Parathyroid adenoma (tissue), 2 donors: Measurements from ENCODE around the gene CIART.

Experiments
- H2AFZ ChIP-seq: fragments of 300-600 bp; sonication (generic); one replicate; pipeline ENCODE4 v1.7.0; 2017; ENCODE audit warnings: antibody characterized with exemption, mild to moderate bottlenecking
- H3K27ac ChIP-seq: fragments of 300-600 bp; sonication (generic); one replicate; pipeline ENCODE4 v1.7.0; 2017
- H3K27me3 ChIP-seq: fragments of 300-600 bp; sonication (generic); one replicate; pipeline ENCODE4 v1.7.0; 2017; ENCODE audit warnings: low read length; ENCODE audit not compliant: control insufficient read depth, insufficient read depth
- H3K36me3 ChIP-seq: fragments of 300-600 bp; sonication (generic); one replicate; pipeline ENCODE4 v1.7.0; 2017; ENCODE audit warnings: low read length; ENCODE audit not compliant: control insufficient read depth, insufficient read depth
- H3K4me1 ChIP-seq: fragments of 300-600 bp; sonication (generic); one replicate; pipeline ENCODE4 v1.7.0; 2017; ENCODE audit warnings: control low read depth
- H3K4me2 ChIP-seq: fragments of 300-600 bp; sonication (generic); one replicate; pipeline ENCODE4 v1.7.0; 2017; ENCODE audit warnings: low read length
- H3K4me3 ChIP-seq: fragments of 300-600 bp; sonication (generic); one replicate; pipeline ENCODE4 v1.7.0; 2017; ENCODE audit warnings: low read depth, low read length
- H3K79me2 ChIP-seq: fragments of 300-600 bp; sonication (generic); one replicate; pipeline ENCODE4 v1.7.0; 2017; ENCODE audit warnings: control low read depth
- H3K9ac ChIP-seq: fragments of 300-600 bp; sonication (generic); one replicate; pipeline ENCODE4 v1.7.0; 2017; ENCODE audit warnings: mild to moderate bottlenecking
- H3K9me3 ChIP-seq: fragments of 300-600 bp; sonication (generic); one replicate; pipeline ENCODE4 v1.7.0; 2017; ENCODE audit warnings: low read length; ENCODE audit not compliant: control insufficient read depth
- TF ChIP-seq, protein P1 (sequence below): fragments of 300-600 bp; sonication (generic); IDR thresholded peaks from one replicate; pipeline ENCODE4 v1.7.0; 2017; ENCODE audit warnings: antibody characterized with exemption, mild to moderate bottlenecking
- donor health status: primary hyperparathyroidism.

Gene CIART

DNA sequence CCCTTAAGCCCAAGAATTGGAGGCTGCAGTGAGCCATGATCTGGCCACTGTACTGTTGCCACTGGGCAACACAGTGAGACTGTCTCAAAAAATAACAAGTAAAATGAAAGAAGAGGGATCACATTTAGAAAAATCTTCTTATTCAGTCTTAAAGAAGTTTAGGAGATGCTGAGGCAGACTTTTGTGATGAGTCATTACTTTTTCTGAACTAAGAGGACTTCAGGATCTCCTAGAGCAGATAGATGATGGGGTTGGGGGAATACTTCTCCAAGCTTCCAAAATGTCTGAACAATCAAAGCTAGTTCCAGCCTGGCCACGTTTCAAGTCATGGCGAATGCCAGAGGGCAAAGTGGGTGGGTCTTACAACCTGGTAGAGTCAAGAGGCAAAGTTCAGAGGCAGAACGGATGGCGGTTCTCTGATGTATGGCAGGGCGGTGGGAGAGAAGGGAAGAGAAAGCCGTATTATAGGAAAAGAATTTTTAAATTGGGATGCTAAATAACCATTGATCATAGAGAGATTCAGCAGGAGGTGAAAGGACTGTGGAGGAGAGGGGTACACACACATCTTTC is 2.1 kb upstream of the CIART start:
- Histone ChIP-seq H3K4me3 (no peak overlapping the region), H3K4me1 (no peaks in the 10 kb centered on the region), H3K27ac (peak overlapping the region; percentile 93), H3K9me3 (no peaks in the 10 kb centered on the region), H2AFZ (no peak overlapping the region), H3K79me2 (no peaks in the 10 kb centered on the region), H3K4me2 (no peak overlapping the region), H3K36me3 (no peaks in the 10 kb centered on the region), H3K27me3 (no peaks in the 10 kb centered on the region), H3K9ac (no peak overlapping the region)
- TF ChIP-seq, protein P1, sequence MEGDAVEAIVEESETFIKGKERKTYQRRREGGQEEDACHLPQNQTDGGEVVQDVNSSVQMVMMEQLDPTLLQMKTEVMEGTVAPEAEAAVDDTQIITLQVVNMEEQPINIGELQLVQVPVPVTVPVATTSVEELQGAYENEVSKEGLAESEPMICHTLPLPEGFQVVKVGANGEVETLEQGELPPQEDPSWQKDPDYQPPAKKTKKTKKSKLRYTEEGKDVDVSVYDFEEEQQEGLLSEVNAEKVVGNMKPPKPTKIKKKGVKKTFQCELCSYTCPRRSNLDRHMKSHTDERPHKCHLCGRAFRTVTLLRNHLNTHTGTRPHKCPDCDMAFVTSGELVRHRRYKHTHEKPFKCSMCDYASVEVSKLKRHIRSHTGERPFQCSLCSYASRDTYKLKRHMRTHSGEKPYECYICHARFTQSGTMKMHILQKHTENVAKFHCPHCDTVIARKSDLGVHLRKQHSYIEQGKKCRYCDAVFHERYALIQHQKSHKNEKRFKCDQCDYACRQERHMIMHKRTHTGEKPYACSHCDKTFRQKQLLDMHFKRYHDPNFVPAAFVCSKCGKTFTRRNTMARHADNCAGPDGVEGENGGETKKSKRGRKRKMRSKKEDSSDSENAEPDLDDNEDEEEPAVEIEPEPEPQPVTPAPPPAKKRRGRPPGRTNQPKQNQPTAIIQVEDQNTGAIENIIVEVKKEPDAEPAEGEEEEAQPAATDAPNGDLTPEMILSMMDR: no peak

DNA sequence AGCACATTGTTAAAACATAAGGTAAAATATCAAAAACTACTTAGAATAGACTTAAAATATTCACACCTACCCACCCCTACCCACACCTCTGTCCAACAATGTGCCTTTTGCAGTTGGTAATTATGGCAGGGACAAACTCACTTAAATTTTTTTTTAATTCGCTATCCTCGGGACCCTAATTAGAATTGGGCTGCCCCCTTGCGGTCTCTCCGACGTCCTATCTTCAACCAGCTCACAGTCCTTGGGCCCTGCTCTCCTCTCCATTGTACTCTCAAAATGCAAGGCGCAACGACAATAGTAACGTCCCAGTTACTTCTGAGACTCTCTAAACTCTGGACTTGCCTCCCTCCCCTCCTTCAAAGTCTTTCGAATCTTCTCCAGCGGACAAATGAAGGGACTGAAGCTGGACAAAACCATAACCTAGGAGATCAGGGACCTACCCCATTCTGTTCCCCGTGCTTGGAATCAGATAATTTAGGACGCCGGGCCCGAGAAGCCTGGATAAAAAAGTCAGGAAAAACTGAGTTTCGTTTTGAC is 1.1 kb upstream of the CIART start:
- Histone ChIP-seq H3K27ac (peak overlapping the region; percentile 93), H3K79me2 (no peaks in the 10 kb centered on the region), H3K27me3 (no peaks in the 10 kb centered on the region), H3K9ac (no peak overlapping the region), H3K4me2 (peak overlapping the region; percentile 99), H3K9me3 (no peaks in the 10 kb centered on the region), H3K4me3 (peak overlapping the region; percentile 97), H2AFZ (peak overlapping the region; percentile 91), H3K4me1 (no peaks in the 10 kb centered on the region), H3K36me3 (no peaks in the 10 kb centered on the region)
- TF ChIP-seq, protein P1: peak; percentile 75

DNA sequence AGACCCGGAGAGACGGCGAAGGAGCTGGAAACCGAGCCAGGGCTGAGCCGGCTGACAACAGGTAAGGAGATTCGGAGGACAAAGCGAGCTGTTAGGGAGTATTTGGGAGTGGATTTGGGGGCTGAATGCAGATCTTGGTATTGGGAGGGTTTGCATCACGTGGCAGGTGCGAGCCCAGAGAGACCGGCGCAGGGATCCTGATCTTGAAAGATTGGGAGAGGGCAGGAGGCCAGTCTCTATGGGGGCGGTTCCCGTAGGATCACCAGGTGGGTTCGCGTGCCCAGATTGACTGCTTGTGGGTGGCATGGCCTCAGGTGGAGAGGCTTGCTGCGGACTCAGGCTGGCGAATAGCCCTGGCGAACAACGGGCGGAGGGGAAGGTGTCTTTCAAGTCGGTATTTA is 204 bp downstream of the CIART start:
- no peaks in the 10 kb centered on the region for H3K9me3 ChIP-seq
- H3K36me3 ChIP-seq: no peaks in the 10 kb centered on the region
- H3K9ac ChIP-seq: no peak overlapping the region
- H3K27me3 ChIP-seq: no peaks in the 10 kb centered on the region
- no peaks in the 10 kb centered on the region for H3K4me1 ChIP-seq
- peak overlapping the region; percentile 72 for H2AFZ ChIP-seq
- H3K4me2 ChIP-seq: peak overlapping the region; percentile 99
- TF ChIP-seq, protein P1: no peak
- H3K4me3 ChIP-seq: peak overlapping the region; percentile 97
- H3K27ac ChIP-seq: peak overlapping the region; percentile 93
- no peaks in the 10 kb centered on the region for H3K79me2 ChIP-seq

GRCh38 chr1:150283260-150283659 is 906 bp downstream of the CIART start:
- peak overlapping the region; percentile 97 for H3K4me3 ChIP-seq
- H3K36me3 ChIP-seq: no peaks in the 10 kb centered on the region
- H2AFZ ChIP-seq: no peak overlapping the region
- no peaks in the 10 kb centered on the region for H3K27me3 ChIP-seq
- peak overlapping the region; percentile 99 for H3K4me2 ChIP-seq
- H3K9ac ChIP-seq: no peak overlapping the region
- TF ChIP-seq, protein P1: no peak
- no peaks in the 10 kb centered on the region for H3K4me1 ChIP-seq
- H3K9me3 ChIP-seq: no peaks in the 10 kb centered on the region
- H3K27ac ChIP-seq: no peak overlapping the region
- H3K79me2 ChIP-seq: no peaks in the 10 kb centered on the region

GRCh38 chr1:150288382-150288781 is 6.0 kb downstream of the CIART start:
- Histone ChIP-seq H3K4me1 (no peaks in the 10 kb centered on the region), H3K36me3 (peaks cover 3% of the 10 kb centered on the region), H2AFZ (no peak overlapping the region), H3K27me3 (no peaks in the 10 kb centered on the region), H3K4me3 (no peak overlapping the region), H3K27ac (no peak overlapping the region), H3K4me2 (no peak overlapping the region), H3K79me2 (no peaks in the 10 kb centered on the region), H3K9me3 (no peaks in the 10 kb centered on the region), H3K9ac (no peak overlapping the region)
- TF ChIP-seq, protein P1: no peak
